Measurements from ENCODE around the gene HSD11B1.

The HSD11B1 gene

GRCh38 chr1:209692296-209692695 is 12.3 kb upstream of the HSD11B1 start:
- H4K20me1 ChIP-seq (ENCODE audit: insufficient read depth, low read length), result no peaks in the 10 kb centered on the region
- no peak overlapping the region for H3K27ac ChIP-seq (ENCODE audit: low read length)
- no peaks in the 10 kb centered on the region for H3K9me3 ChIP-seq (ENCODE audit: insufficient read depth, low read length, severe bottlenecking)
- H3K9ac ChIP-seq (ENCODE audit: low read depth, low read length), result no peak overlapping the region
- no peak for TF ChIP-seq EZH2 (IDR thresholded peaks at IDR 0.05; ENCODE audit: borderline replicate concordance, low read depth, low read length, severe bottlenecking)
- no peak for TF ChIP-seq CTCF (IDR thresholded peaks at IDR 0.05; ENCODE audit: borderline replicate concordance, extremely low read depth, low read length, poor library complexity, severe bottlenecking)
- no peak overlapping the region for H2AFZ ChIP-seq (ENCODE audit: low read depth, low read length)
- H3K79me2 ChIP-seq (ENCODE audit: insufficient read depth, low read length), result no peaks in the 10 kb centered on the region
- H3K27me3 ChIP-seq (ENCODE audit: insufficient read depth, low read length, poor library complexity), result no peaks in the 10 kb centered on the region
- peaks cover 4% of the 10 kb centered on the region for H3K4me1 ChIP-seq (ENCODE audit: insufficient read depth, low read length)
- DNase-seq (no peak), ATAC-seq (ENCODE audit: insufficient read depth, low read depth) (no peak)
- no peak overlapping the region for H3K4me3 ChIP-seq (ENCODE audit: low read depth in 1 of 2, low read length in 2 of 2)
- no peak overlapping the region for H3K4me2 ChIP-seq (ENCODE audit: insufficient read depth, low read length)
- no peaks in the 10 kb centered on the region for H3K36me3 ChIP-seq (ENCODE audit: insufficient read depth, low read length)

DNA sequence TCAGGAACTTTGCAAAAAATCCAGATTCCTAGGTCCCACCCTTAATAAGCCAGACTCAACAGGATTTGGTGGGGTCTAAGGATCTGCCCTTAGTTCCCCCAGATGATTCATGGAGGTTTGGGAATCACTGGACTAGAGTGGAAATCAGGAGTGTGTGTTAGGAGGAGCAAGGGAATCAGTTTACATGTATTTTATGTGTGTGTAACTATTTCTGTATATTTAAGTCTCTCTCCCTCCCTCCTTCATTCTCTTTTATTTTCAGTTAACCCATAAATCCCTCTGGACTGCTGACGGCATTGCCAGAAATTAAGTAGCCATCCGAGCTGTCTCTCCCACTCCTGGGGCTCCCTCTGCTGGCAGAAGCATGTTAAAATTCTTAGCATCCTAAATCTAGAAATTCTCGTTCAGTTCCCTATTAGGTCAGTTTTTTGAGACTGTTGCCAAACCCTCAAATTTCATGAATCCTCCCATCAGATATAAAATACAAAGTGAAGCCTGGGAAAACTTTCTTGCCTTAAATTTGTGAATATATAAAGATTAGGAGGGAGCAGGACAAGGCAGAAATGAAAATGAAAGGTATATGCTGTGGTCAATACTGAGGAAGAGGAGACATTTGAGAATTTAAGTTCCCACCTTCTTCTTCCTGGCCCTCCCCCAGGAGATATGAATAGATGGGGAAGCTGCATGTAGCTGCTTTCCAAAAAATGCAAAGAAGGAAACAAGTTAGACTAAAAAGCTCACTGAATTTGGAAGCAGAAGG is 11.7 kb upstream of the HSD11B1 start:
- TF ChIP-seq EZH2 (IDR thresholded peaks at IDR 0.05; ENCODE audit: borderline replicate concordance, low read depth, low read length, severe bottlenecking) (no peak), CTCF (IDR thresholded peaks at IDR 0.05; ENCODE audit: borderline replicate concordance, extremely low read depth, low read length, poor library complexity, severe bottlenecking) (peak; percentile 82)
- Histone ChIP-seq H3K9me3 (ENCODE audit: insufficient read depth, low read length, severe bottlenecking) (no peaks in the 10 kb centered on the region), H3K27ac (ENCODE audit: low read length) (no peak overlapping the region), H3K4me1 (ENCODE audit: insufficient read depth, low read length) (peaks cover 4% of the 10 kb centered on the region), H3K4me3 (ENCODE audit: low read depth in 1 of 2, low read length in 2 of 2) (no peak overlapping the region), H3K27me3 (ENCODE audit: insufficient read depth, low read length, poor library complexity) (no peaks in the 10 kb centered on the region), H3K36me3 (ENCODE audit: insufficient read depth, low read length) (no peaks in the 10 kb centered on the region), H2AFZ (ENCODE audit: low read depth, low read length) (no peak overlapping the region), H3K79me2 (ENCODE audit: insufficient read depth, low read length) (no peaks in the 10 kb centered on the region), H3K9ac (ENCODE audit: low read depth, low read length) (no peak overlapping the region), H3K4me2 (ENCODE audit: insufficient read depth, low read length) (peak overlapping the region; percentile 2; the same call in 1 of the 2 replicates), H4K20me1 (ENCODE audit: insufficient read depth, low read length) (no peaks in the 10 kb centered on the region)
- ATAC-seq (ENCODE audit: insufficient read depth, low read depth), result peak; percentile 67; the same call in 2 of the 3 replicates
- DNase-seq, result peak; percentile 66

GRCh38 chr1:209696673-209697072 is 8.0 kb upstream of the HSD11B1 start:
- H3K9me3 ChIP-seq (ENCODE audit: insufficient read depth, low read length, severe bottlenecking), result no peaks in the 10 kb centered on the region
- no peaks in the 10 kb centered on the region for H3K79me2 ChIP-seq (ENCODE audit: insufficient read depth, low read length)
- no peak for DNase-seq
- no peak overlapping the region for H3K9ac ChIP-seq (ENCODE audit: low read depth, low read length)
- no peak overlapping the region for H2AFZ ChIP-seq (ENCODE audit: low read depth, low read length)
- TF ChIP-seq CTCF (IDR thresholded peaks at IDR 0.05; ENCODE audit: borderline replicate concordance, extremely low read depth, low read length, poor library complexity, severe bottlenecking) (no peak), EZH2 (IDR thresholded peaks at IDR 0.05; ENCODE audit: borderline replicate concordance, low read depth, low read length, severe bottlenecking) (no peak)
- H3K27me3 ChIP-seq (ENCODE audit: insufficient read depth, low read length, poor library complexity), result peaks cover 2% of the 10 kb centered on the region
- H3K4me2 ChIP-seq (ENCODE audit: insufficient read depth, low read length), result no peak overlapping the region
- no peaks in the 10 kb centered on the region for H4K20me1 ChIP-seq (ENCODE audit: insufficient read depth, low read length)
- ATAC-seq (ENCODE audit: insufficient read depth, low read depth), result no peak
- no peak overlapping the region for H3K27ac ChIP-seq (ENCODE audit: low read length)
- no peaks in the 10 kb centered on the region for H3K36me3 ChIP-seq (ENCODE audit: insufficient read depth, low read length)
- H3K4me1 ChIP-seq (ENCODE audit: insufficient read depth, low read length), result peaks cover 4% of the 10 kb centered on the region
- H3K4me3 ChIP-seq (ENCODE audit: low read depth in 1 of 2, low read length in 2 of 2), result no peak overlapping the region

Data from DND-41 (cell line).